Smooth muscle cell (in vitro differentiated cells): ENCODE measurements around the gene C1S. TPM values are rescaled to one million over a fixed set of nuclear protein-coding genes. Genes with fewer than 3 reads are reported as not detected.

Source experiments
- DNase-seq: peaks from one replicate; lab custom pipeline; 2025; ENCODE audit not compliant: unreplicated experiment; lab: John Stamatoyannopoulos, UW
- H2AFZ ChIP-seq: fragments of 200-600 bp; sonication (generic); 2 replicates; pipeline ENCODE4 v1.6.0; 2016; ENCODE audit warnings: antibody characterized with exemption, low read depth, mild to moderate bottlenecking
- H3F3A ChIP-seq: fragments of 200-600 bp; sonication (generic); 2 replicates; pipeline ENCODE4 v1.6.0; 2017; ENCODE audit warnings: antibody characterized with exemption, low read depth
- H3K27ac ChIP-seq: fragments of 200-600 bp; sonication (generic); 2 replicates; pipeline ENCODE4 v1.5.1; 2016; ENCODE audit warnings: low read depth, mild to moderate bottlenecking
- H3K27me3 ChIP-seq: fragments of 200-600 bp; sonication (generic); 2 replicates; pipeline ENCODE4 v1.6.1; 2016; ENCODE audit warnings: low read depth, mild to moderate bottlenecking
- H3K36me3 ChIP-seq: fragments of 200-600 bp; sonication (generic); 2 replicates; pipeline ENCODE4 v1.5.1; 2016; ENCODE audit warnings: low read depth
- H3K4me1 ChIP-seq: fragments of 200-600 bp; sonication (generic); 2 replicates; pipeline ENCODE4 v1.5.1; 2016; ENCODE audit warnings: low read depth
- H3K4me2 ChIP-seq: fragments of 200-600 bp; sonication (generic); 2 replicates; pipeline ENCODE4 v1.6.0; 2016; ENCODE audit warnings: mild to moderate bottlenecking
- H3K4me3 ChIP-seq: fragments of 200-600 bp; sonication (generic); 2 replicates; pipeline ENCODE4 v1.5.1; 2016; ENCODE audit warnings: mild to moderate bottlenecking
- H3K79me2 ChIP-seq: fragments of 200-600 bp; sonication (generic); 2 replicates; pipeline ENCODE4 v1.6.0; 2016; ENCODE audit warnings: low read depth, mild to moderate bottlenecking
- H3K9ac ChIP-seq: fragments of 200-600 bp; sonication (generic); 2 replicates; pipeline ENCODE4 v1.6.0; 2016; ENCODE audit warnings: low read depth
- H3K9me3 ChIP-seq: fragments of 200-600 bp; sonication (generic); replicated peaks from 2 replicates; pipeline ENCODE4 v1.5.1; 2016; ENCODE audit warnings: low read depth
- H4K20me1 ChIP-seq: fragments of 200-600 bp; sonication (generic); 2 replicates; pipeline ENCODE4 v1.6.0; 2016; ENCODE audit warnings: low read depth
- CTCF ChIP-seq: fragments of 200-600 bp; sonication (generic); IDR thresholded peaks from 2 replicates; pipeline ENCODE4 v1.5.1; 2017; ENCODE audit warnings: borderline replicate concordance, mild to moderate bottlenecking, antibody characterized with exemption; ENCODE audit not compliant: insufficient read depth, poor library complexity, severe bottlenecking
- WGBS: methylation state at CpG from one replicate; pipeline ENCODE4 v1.1.7; 2016; ENCODE audit warnings: low lambda C conversion rate; 5-methylcytosine and 5-hydroxymethylcytosine counted together
- polyA plus RNA-seq: library from polyadenylated mRNA; unstranded; fragments of >200 nt; fragmentation: Nextera tagmentation; extraction: Ambion mirVana; gene quantifications from 2 replicates; pipeline ENCODE4 v1.2.1, GENCODE V29; 2016
- total RNA-seq: library from RNA; depleted of rRNA; stranded (reverse); fragments of >200 nt; gene quantifications from 2 replicates; pipeline ENCODE4 v1.2.3, GENCODE V29; 2014

C1S gene
- total and polyA plus RNA-seq, 2 experiments from 2014 or later: 38.5 to 69.2 TPM

- Histone ChIP-seq H3K27ac (no peak overlapping the region), H3K4me2 (peak overlapping the region; percentile 99), H3F3A (no peaks in the 10 kb centered on the region), H3K79me2 (peaks cover 14% of the 10 kb centered on the region), H3K27me3 (no peaks in the 10 kb centered on the region), H4K20me1 (peaks cover 7% of the 10 kb centered on the region), H3K9me3 (no peaks in the 10 kb centered on the region), H2AFZ (no peak overlapping the region), H3K36me3 (no peaks in the 10 kb centered on the region), H3K9ac (no peak overlapping the region), H3K4me3 (peak overlapping the region; percentile 83), H3K4me1 (no peaks in the 10 kb centered on the region)
- DNase-seq: no peak
- TF ChIP-seq CTCF: no peak
- WGBS: 75% methylated on average over 5 of the region's 5 CpGs
Observed at GRCh38 chr12:7109572-7109920, 49.0 kb downstream of the C1S start.

GRCh38 chr12:7110661-7111060 is 50.1 kb downstream of the C1S start:
- Histone ChIP-seq H4K20me1 (peaks cover 7% of the 10 kb centered on the region), H3K4me2 (no peak overlapping the region), H2AFZ (no peak overlapping the region), H3K4me3 (no peak overlapping the region), H3K4me1 (no peaks in the 10 kb centered on the region), H3K27me3 (no peaks in the 10 kb centered on the region), H3K79me2 (peaks cover 14% of the 10 kb centered on the region), H3K9ac (no peak overlapping the region), H3F3A (no peaks in the 10 kb centered on the region), H3K36me3 (no peaks in the 10 kb centered on the region), H3K27ac (no peak overlapping the region), H3K9me3 (no peaks in the 10 kb centered on the region)
- no peak for DNase-seq
- TF ChIP-seq CTCF: no peak
- WGBS: 97% methylated on average over 5 of the region's 5 CpGs

GRCh38 chr12:7112041-7112440 is 51.5 kb downstream of the C1S start:
- 94% methylated on average over 4 of the region's 4 CpGs for WGBS
- Histone ChIP-seq H3K27ac (no peak overlapping the region), H3K4me3 (no peak overlapping the region), H4K20me1 (peaks cover 7% of the 10 kb centered on the region), H2AFZ (no peak overlapping the region), H3K79me2 (peaks cover 6% of the 10 kb centered on the region), H3K27me3 (no peaks in the 10 kb centered on the region), H3K9ac (no peak overlapping the region), H3K9me3 (no peaks in the 10 kb centered on the region), H3K4me2 (no peak overlapping the region), H3K4me1 (no peaks in the 10 kb centered on the region), H3K36me3 (no peaks in the 10 kb centered on the region), H3F3A (no peaks in the 10 kb centered on the region)
- DNase-seq: no peak
- no peak for TF ChIP-seq CTCF

- no peak for DNase-seq
- no peak overlapping the region for H2AFZ ChIP-seq
- H4K20me1 ChIP-seq: peaks cover 7% of the 10 kb centered on the region
- H3K9ac ChIP-seq: no peak overlapping the region
- no peaks in the 10 kb centered on the region for H3K27me3 ChIP-seq
- H3K4me3 ChIP-seq: no peak overlapping the region
- H3K79me2 ChIP-seq: no peaks in the 10 kb centered on the region
- WGBS: 38% methylated on average over 5 of the region's 5 CpGs
- no peak overlapping the region for H3K27ac ChIP-seq
- no peaks in the 10 kb centered on the region for H3K4me1 ChIP-seq
- H3F3A ChIP-seq: no peaks in the 10 kb centered on the region
- no peak overlapping the region for H3K4me2 ChIP-seq
- H3K9me3 ChIP-seq: no peaks in the 10 kb centered on the region
- peak; percentile 80 for TF ChIP-seq CTCF
- no peaks in the 10 kb centered on the region for H3K36me3 ChIP-seq
Observed at GRCh38 chr12:7113389-7113871, 52.9 kb downstream of the C1S start.
